Tibial nerve (tissue), 4 donors: ENCODE data around the gene CDK15. TPM values are rescaled to one million over a fixed set of nuclear protein-coding genes. Genes with fewer than 3 reads are reported as not detected.

Experiments
- DNase-seq, 2 donors: peaks; one replicate each; pipeline ENCODE4 v3.0.0-alpha.2; 2019; ENCODE audit warnings: low spot score in 2 of 2
- H3K27ac ChIP-seq, 4 donors: fragments of 200-600 bp; sonication (generic) in 3 of 4; one replicate each; pipeline ENCODE4 v1.5.1; 2017 to 2019; ENCODE audit warnings: mild to moderate bottlenecking in 1 of 4
- H3K27me3 ChIP-seq, 2 donors: fragments of 200-600 bp; sonication (generic) in 1 of 2; one replicate each; pipeline versions ENCODE4 v1.5.1 to v1.6.0; 2017 to 2019
- H3K36me3 ChIP-seq, 3 donors: fragments of 200-600 bp; sonication (generic); one replicate each; pipeline ENCODE4 v1.5.1; 2018 to 2019
- H3K4me1 ChIP-seq, 4 donors: fragments of 200-600 bp; sonication (generic) in 3 of 4; one replicate each; pipeline ENCODE4 v1.5.1; 2017 to 2019
- H3K4me3 ChIP-seq, 4 donors: fragments of 200-600 bp; sonication (generic) in 3 of 4; one replicate each; pipeline ENCODE4 v1.5.1; 2017 to 2019; ENCODE audit warnings: mild to moderate bottlenecking in 1 of 4, moderate library complexity in 1 of 4
- H3K9me3 ChIP-seq, 4 donors: fragments of 200-600 bp; sonication (generic) in 3 of 4; one replicate each; pipeline ENCODE4 v1.5.1; 2017 to 2019
- EP300 ChIP-seq, 2 donors: sonication (generic); formaldehyde crosslinking; IDR thresholded peaks; one replicate each; pipeline ENCODE4 v1.6.1; 2017; ENCODE audit warnings: antibody characterized with exemption in 2 of 2, mild to moderate bottlenecking in 1 of 2
- POLR2A ChIP-seq, 2 donors: fragments of 450-650 bp; IDR thresholded peaks; one replicate each; pipeline ENCODE4 v1.6.1; 2017; ENCODE audit warnings: antibody characterized with exemption in 2 of 2, mild to moderate bottlenecking in 2 of 2, moderate library complexity in 2 of 2
- WGBS, 2 donors: methylation state at CpG; one replicate each; pipeline ENCODE4 v1.1.5; 2018; 5-methylcytosine and 5-hydroxymethylcytosine counted together
- total RNA-seq, 4 donors: library from RNA; depleted of rRNA; stranded (reverse); fragments of >200 nt; gene quantifications; one replicate each; pipeline ENCODE4 v1.1.0, GENCODE V29; 2016
- TF ChIP-seq, protein P1 (sequence below), 5 experiments: fragments of 200-600 bp in 3 of 5; fragments of 450-650 bp in 2 of 5; sonication (generic) in 3 of 5; IDR thresholded peaks; one replicate each; pipeline ENCODE4 v1.5.1; 2016 to 2019; ENCODE audit warnings: antibody characterized with exemption in 5 of 5, mild to moderate bottlenecking in 3 of 5, moderate library complexity in 2 of 5

Gene CDK15
- total RNA-seq, 4 donors from 2014 or later = 0.90 to 6.5 (median 1.4) TPM

DNA sequence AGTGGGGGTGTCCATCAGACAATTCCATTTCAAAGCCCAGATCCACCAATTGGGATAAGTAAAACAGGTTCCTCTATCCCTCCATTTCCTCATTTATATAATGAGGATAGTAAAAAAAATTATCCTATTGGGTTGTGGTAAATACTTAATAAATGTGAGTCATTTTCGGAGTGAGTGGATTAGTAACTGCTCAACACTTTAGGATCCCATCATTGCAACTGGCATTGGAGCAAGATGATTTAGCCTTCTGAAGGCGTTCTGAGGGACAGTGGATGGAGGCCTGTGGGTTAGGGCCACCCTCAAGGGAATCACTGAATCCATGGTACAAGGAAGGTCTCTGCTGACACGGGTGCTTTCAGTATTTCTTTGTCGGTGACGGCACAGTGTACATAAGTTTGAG, 118.7 kb downstream of the CDK15 start:
- no peak for DNase-seq
- no peak overlapping the region for H3K4me3 ChIP-seq
- 89 to 90% methylated on average over 5 of the region's 5 CpGs for WGBS, 2 donors
- no peak overlapping the region for H3K27ac ChIP-seq
- H3K27me3 ChIP-seq = no peaks in the 10 kb centered on the region
- no peak for TF ChIP-seq EP300 (IDR thresholded peaks at IDR 0.05)
- TF ChIP-seq POLR2A (IDR thresholded peaks at IDR 0.05) = no peak
- TF ChIP-seq, protein P1, sequence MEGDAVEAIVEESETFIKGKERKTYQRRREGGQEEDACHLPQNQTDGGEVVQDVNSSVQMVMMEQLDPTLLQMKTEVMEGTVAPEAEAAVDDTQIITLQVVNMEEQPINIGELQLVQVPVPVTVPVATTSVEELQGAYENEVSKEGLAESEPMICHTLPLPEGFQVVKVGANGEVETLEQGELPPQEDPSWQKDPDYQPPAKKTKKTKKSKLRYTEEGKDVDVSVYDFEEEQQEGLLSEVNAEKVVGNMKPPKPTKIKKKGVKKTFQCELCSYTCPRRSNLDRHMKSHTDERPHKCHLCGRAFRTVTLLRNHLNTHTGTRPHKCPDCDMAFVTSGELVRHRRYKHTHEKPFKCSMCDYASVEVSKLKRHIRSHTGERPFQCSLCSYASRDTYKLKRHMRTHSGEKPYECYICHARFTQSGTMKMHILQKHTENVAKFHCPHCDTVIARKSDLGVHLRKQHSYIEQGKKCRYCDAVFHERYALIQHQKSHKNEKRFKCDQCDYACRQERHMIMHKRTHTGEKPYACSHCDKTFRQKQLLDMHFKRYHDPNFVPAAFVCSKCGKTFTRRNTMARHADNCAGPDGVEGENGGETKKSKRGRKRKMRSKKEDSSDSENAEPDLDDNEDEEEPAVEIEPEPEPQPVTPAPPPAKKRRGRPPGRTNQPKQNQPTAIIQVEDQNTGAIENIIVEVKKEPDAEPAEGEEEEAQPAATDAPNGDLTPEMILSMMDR (IDR thresholded peaks at IDR 0.05) = no peak
- H3K36me3 ChIP-seq = no peaks in the 10 kb centered on the region
- H3K9me3 ChIP-seq = no peaks in the 10 kb centered on the region
- no peaks in the 10 kb centered on the region for H3K4me1 ChIP-seq

DNA sequence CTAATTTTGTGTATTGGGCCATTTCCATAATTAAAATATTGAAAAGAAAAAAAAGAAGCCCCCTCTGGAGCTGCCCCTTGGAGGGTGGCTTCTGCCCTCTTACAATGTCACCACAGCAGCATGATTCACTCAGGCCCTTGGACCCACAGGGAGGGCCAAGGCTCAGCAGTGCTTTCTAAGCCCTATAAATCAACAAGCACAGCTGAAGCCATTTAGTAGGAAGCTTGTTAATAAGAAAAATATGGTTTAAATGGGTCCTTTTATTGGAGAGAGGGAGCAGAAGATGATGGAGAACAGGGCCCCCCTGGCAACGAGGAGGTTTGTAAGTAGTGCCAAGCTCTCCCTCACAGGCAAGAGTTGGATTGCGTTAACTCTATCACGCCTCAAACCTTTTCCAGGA, 119.7 kb downstream of the CDK15 start:
- no peak for DNase-seq
- H3K4me3 ChIP-seq = no peak overlapping the region
- no peaks in the 10 kb centered on the region for H3K27me3 ChIP-seq
- WGBS, 2 donors = 60 to 73% methylated on average over 3 of the region's 3 CpGs
- H3K9me3 ChIP-seq = no peaks in the 10 kb centered on the region
- no peaks in the 10 kb centered on the region for H3K4me1 ChIP-seq
- TF ChIP-seq, protein P1 (IDR thresholded peaks at IDR 0.05) = no peak
- TF ChIP-seq POLR2A (IDR thresholded peaks at IDR 0.05) (no peak), EP300 (IDR thresholded peaks at IDR 0.05) (no peak)
- H3K36me3 ChIP-seq = no peaks in the 10 kb centered on the region
- no peak overlapping the region for H3K27ac ChIP-seq

DNA sequence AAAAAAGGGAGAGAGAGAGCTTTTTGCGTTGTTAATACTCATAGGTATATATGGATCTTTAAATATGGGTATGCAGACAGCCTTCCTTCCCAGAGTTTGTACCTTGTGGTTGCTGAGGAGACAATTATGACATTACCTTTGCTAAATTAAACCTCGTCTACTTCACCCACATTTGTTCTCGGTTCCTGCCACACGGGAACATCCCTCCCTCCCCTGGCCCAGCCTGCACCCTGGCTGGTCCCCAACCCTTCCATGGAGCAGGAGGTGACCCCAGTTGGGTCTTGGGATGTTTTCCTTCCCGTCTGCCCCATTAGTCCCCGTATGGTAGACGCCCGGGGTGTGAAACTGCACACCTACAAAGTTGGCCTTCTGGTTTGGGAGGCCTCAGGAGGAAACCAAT, 122.0 kb downstream of the CDK15 start:
- H3K27me3 ChIP-seq = no peaks in the 10 kb centered on the region
- WGBS, 2 donors = 85 to 87% methylated on average over 8 of the region's 8 CpGs
- H3K9me3 ChIP-seq = no peaks in the 10 kb centered on the region
- H3K4me1 ChIP-seq = no peaks in the 10 kb centered on the region
- no peaks in the 10 kb centered on the region for H3K36me3 ChIP-seq
- no peak for DNase-seq
- no peak overlapping the region for H3K4me3 ChIP-seq
- TF ChIP-seq, protein P1 (IDR thresholded peaks at IDR 0.05) = no peak
- TF ChIP-seq EP300 (IDR thresholded peaks at IDR 0.05) (no peak), POLR2A (IDR thresholded peaks at IDR 0.05) (no peak)
- no peak overlapping the region for H3K27ac ChIP-seq

DNA sequence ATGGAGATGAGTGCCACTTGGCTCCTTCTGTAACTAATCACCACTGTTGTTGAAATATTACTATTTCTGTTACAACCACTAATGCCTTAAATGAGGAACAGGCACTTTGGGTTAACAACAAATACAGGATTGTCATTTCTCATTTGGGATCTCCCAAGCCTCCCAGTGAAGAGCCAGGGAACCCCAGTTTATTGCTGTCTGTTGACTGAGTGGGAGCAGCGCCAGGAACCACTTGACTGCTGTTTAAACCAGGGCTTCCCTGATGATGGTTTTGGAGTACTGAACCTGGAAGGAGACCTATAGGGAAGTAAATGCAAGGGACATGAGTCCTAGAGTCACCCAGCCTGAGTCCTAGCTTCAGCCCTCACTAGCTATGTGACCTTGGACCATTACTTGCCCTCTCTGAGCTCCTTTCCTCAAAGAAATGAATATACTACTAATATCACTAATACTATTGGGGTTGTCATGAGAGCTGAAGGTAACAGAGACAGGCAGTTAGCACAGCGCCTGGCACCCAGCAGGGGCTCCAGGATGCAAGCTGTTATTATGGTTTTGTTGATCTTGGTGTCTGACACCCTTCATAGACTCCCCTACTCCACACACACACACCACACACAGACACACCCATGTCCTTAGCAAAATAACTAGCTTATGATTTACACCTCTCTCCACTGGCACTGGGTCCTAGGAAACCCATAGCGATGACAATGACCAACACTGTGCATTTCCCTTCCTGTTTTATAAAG, 123.1 kb downstream of the CDK15 start:
- Histone ChIP-seq H3K27ac (no peak overlapping the region), H3K4me1 (no peaks in the 10 kb centered on the region), H3K36me3 (no peaks in the 10 kb centered on the region), H3K4me3 (no peak overlapping the region), H3K9me3 (no peaks in the 10 kb centered on the region), H3K27me3 (no peaks in the 10 kb centered on the region)
- no peak for DNase-seq
- TF ChIP-seq POLR2A (IDR thresholded peaks at IDR 0.05) (no peak), EP300 (IDR thresholded peaks at IDR 0.05) (no peak)
- TF ChIP-seq, protein P1 (IDR thresholded peaks at IDR 0.05) = no peak
- 91 to 95% methylated on average over 3 of the region's 3 CpGs for WGBS, 2 donors

DNA sequence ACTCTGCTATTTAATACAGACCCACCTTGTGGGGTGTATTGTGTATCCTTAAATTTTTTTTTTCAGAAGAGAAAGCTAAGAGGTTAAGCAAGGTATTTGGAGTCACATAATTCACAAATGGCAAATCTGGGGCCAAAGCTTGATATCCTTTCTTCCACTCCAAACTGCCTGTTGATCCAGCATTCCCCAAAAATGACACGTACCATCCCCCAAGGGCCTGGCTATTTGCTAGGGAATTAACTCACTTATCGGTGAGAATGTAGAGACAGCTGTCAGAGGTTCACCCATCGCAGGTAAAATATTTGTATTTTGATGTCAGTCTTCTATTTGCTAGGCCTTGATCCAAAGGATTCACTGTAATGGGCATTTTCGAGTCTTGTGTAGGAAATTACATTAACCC, 123.7 kb downstream of the CDK15 start:
- H3K36me3 ChIP-seq = no peaks in the 10 kb centered on the region
- H3K27me3 ChIP-seq = no peaks in the 10 kb centered on the region
- H3K27ac ChIP-seq = no peak overlapping the region
- no peak overlapping the region for H3K4me3 ChIP-seq
- DNase-seq = no peak
- no peak for TF ChIP-seq EP300 (IDR thresholded peaks at IDR 0.05)
- TF ChIP-seq POLR2A (IDR thresholded peaks at IDR 0.05) = no peak
- TF ChIP-seq, protein P1 (IDR thresholded peaks at IDR 0.05) = no peak
- 89 to 92% methylated on average over 4 of the region's 4 CpGs for WGBS, 2 donors
- H3K9me3 ChIP-seq = no peaks in the 10 kb centered on the region
- H3K4me1 ChIP-seq = no peaks in the 10 kb centered on the region
